Natural killer cell (primary cell): ENCODE measurements around the gene CRYGD. TPM values are rescaled to one million over a fixed set of nuclear protein-coding genes. Genes with fewer than 3 reads are reported as not detected.
"Not testable (repeated sequence)": the region's sequence is repeated elsewhere in the genome, so short reads cannot be mapped to it uniquely, and the experiment has no call there.

Source experiments
- ATAC-seq, 3 donors: fragments of 150-1000 bp in 2 of 3; fragments of 200-7000 bp in 1 of 3; cut with Tn5 transposase; 1 replicate in 1 of 3; 2 replicates in 2 of 3; pipeline ENCODE4 v1.10.0; 2021; ENCODE audit warnings: mild to moderate bottlenecking in 2 of 3, moderate library complexity in 2 of 3
- DNase-seq, 2 donors: peaks; one replicate each; pipeline versions ENCODE4 v3.0.0 to v3.0.0-alpha.2; 2013 to 2021; ENCODE audit warnings: mixed read lengths in 1 of 2
- H3K27ac ChIP-seq: one replicate; pipeline ENCODE4 v1.5.1; 2013; ENCODE audit warnings: mild to moderate bottlenecking, low read length
- H3K27me3 ChIP-seq: one replicate; pipeline ENCODE4 v1.6.1; 2013; ENCODE audit warnings: low read length; ENCODE audit not compliant: control insufficient read depth, insufficient read depth
- H3K36me3 ChIP-seq: one replicate; pipeline ENCODE4 v1.6.1; 2013; ENCODE audit warnings: low read length; ENCODE audit not compliant: control insufficient read depth, insufficient read depth
- H3K4me1 ChIP-seq: one replicate; pipeline ENCODE4 v1.6.1; 2013; ENCODE audit warnings: low read length; ENCODE audit not compliant: control insufficient read depth, insufficient read depth
- H3K4me3 ChIP-seq: one replicate; pipeline ENCODE4 v1.5.1; 2013; ENCODE audit warnings: low read length
- H3K9me3 ChIP-seq: one replicate; pipeline ENCODE4 v1.6.1; 2013; ENCODE audit warnings: low read length; ENCODE audit not compliant: control insufficient read depth, insufficient read depth
- H3K27ac Mint-ChIP-seq, 2 donors: one replicate each; pipeline ENCODE4 v1.8.0; 2022; ENCODE audit warnings: mild to moderate bottlenecking in 2 of 2, mixed read lengths in 2 of 2, moderate library complexity in 1 of 2
- H3K27me3 Mint-ChIP-seq, 2 donors: one replicate each; pipeline ENCODE4 v1.8.0; 2022; ENCODE audit warnings: low read depth in 2 of 2, mixed read lengths in 2 of 2
- H3K36me3 Mint-ChIP-seq: one replicate; pipeline ENCODE4 v1.8.0; 2022; ENCODE audit warnings: mixed read lengths
- H3K4me1 Mint-ChIP-seq, 2 donors: one replicate each; pipeline ENCODE4 v1.8.0; 2022; ENCODE audit warnings: mixed read lengths in 2 of 2
- H3K4me3 Mint-ChIP-seq: one replicate; pipeline ENCODE4 v1.8.0; 2022; ENCODE audit warnings: mild to moderate bottlenecking, moderate library complexity, mixed read lengths
- H3K9me3 Mint-ChIP-seq, 2 donors: one replicate each; pipeline ENCODE4 v1.8.0; 2022; ENCODE audit warnings: mixed read lengths in 2 of 2
- CTCF ChIP-seq: fragments of 200-600 bp; IDR thresholded peaks from one replicate; pipeline ENCODE4 v1.8.0; 2022; ENCODE audit warnings: antibody characterized with exemption
- WGBS: methylation state at CpG from one replicate; pipeline ENCODE4 v1.1.7; 2013; ENCODE audit warnings: missing lambda C conversion rate; ENCODE audit not compliant: insufficient coverage; 5-methylcytosine and 5-hydroxymethylcytosine counted together
- intact Hi-C: fragments of 100-400 bp; cut with micrococcal nuclease; formaldehyde crosslinking; loops from one replicate; pipeline ENCODE4 v1.14.2; 2022
- total RNA-seq, 4 donors: library from RNA; stranded (reverse); fragments of 120-200 nt in 1 of 4; gene quantifications; one replicate each; pipeline versions ENCODE4 v1.2.3 to v1.2.4, GENCODE V29; 2013 to 2022

The CRYGD gene
- not detected for total RNA-seq
- total RNA-seq (2013): not detected

GRCh38 chr2:208124013-208124715 lies at the start of gene CRYGD:
Gene CRYGD, minus strand, starts transcription at chr2:208124524. Its CDS starts 51 bp downstream, at chr2:208124473.
- peaks cover 12% of the 10 kb centered on the region in 2 donors for H3K4me1 Mint-ChIP-seq
- DNase-seq, H3K4me3 Mint-ChIP-seq, H3K9me3 Mint-ChIP-seq, H3K4me3 ChIP-seq, H3K4me1 ChIP-seq, H3K27ac ChIP-seq, H3K36me3 ChIP-seq, H3K9me3 ChIP-seq, intact Hi-C loops, H3K36me3 Mint-ChIP-seq, H3K27ac Mint-ChIP-seq: not testable (repeated sequence)
- ATAC-seq: peak in 2 of 3 donors; percentile 62 to 69
- peaks cover 22 to 42% of the 10 kb centered on the region in 2 donors for H3K27me3 Mint-ChIP-seq
- peaks cover 13% of the 10 kb centered on the region for H3K27me3 ChIP-seq
- WGBS: 8% methylated on average over 46 of the region's 46 CpGs

GRCh38 chr2:208172125-208172524 lies 47.8 kb upstream of the CRYGD start:
- WGBS: 22% methylated on average over 4 of the region's 4 CpGs
- peaks cover 0 to 10% of the 10 kb centered on the region in 2 donors for H3K4me1 Mint-ChIP-seq
- intact Hi-C loops: no loop called here

GRCh38 chr2:208164951-208165755 lies 40.8 kb upstream of the CRYGD start:
- Mint-ChIP-seq H3K4me1 (no peaks in the 10 kb centered on the region), H3K27me3 (peaks cover 8 to 9% of the 10 kb centered on the region in 2 donors), H3K27ac (no peak overlapping the region), H3K9me3 (no peaks in the 10 kb centered on the region), H3K36me3 (no peaks in the 10 kb centered on the region), H3K4me3 (no peak overlapping the region)
- H3K4me1 ChIP-seq: no peaks in the 10 kb centered on the region
- ATAC-seq (no peak), DNase-seq (no peak)
- H3K9me3 ChIP-seq: no peaks in the 10 kb centered on the region
- TF ChIP-seq CTCF: no peak
- no peaks in the 10 kb centered on the region for H3K36me3 ChIP-seq
- no peak overlapping the region for H3K4me3 ChIP-seq
- intact Hi-C loops: no loop called here
- H3K27me3 ChIP-seq: no peaks in the 10 kb centered on the region
- no peak overlapping the region for H3K27ac ChIP-seq
- 91% methylated on average over 2 of the region's 2 CpGs for WGBS

More at GRCh38 chr2:208172125-208172524, 47.8 kb upstream of the CRYGD start:
- no peaks in the 10 kb centered on the region for H3K36me3 Mint-ChIP-seq
- H3K27ac ChIP-seq: no peak overlapping the region
- H3K9me3 Mint-ChIP-seq: no peaks in the 10 kb centered on the region
- no peak for TF ChIP-seq CTCF
- H3K4me1 ChIP-seq: no peaks in the 10 kb centered on the region
- no peaks in the 10 kb centered on the region for H3K9me3 ChIP-seq
- ATAC-seq (no peak), DNase-seq (no peak)
- H3K4me3 ChIP-seq: no peak overlapping the region
- H3K36me3 ChIP-seq: no peaks in the 10 kb centered on the region
- peaks cover 9 to 14% of the 10 kb centered on the region in 2 donors for H3K27me3 Mint-ChIP-seq
- H3K4me3 Mint-ChIP-seq: no peak overlapping the region
- no peaks in the 10 kb centered on the region for H3K27me3 ChIP-seq
- no peak overlapping the region for H3K27ac Mint-ChIP-seq

GRCh38 chr2:208163489-208163888 lies 39.2 kb upstream of the CRYGD start, which contains the start of gene CRYGA:
Gene CRYGA, minus strand, starts transcription at chr2:208163589. Its CDS starts 33 bp downstream, at chr2:208163556.
- no peaks in the 10 kb centered on the region for H3K36me3 ChIP-seq
- Mint-ChIP-seq H3K9me3 (no peaks in the 10 kb centered on the region), H3K36me3 (no peaks in the 10 kb centered on the region), H3K27me3 (peaks cover 7 to 9% of the 10 kb centered on the region in 2 donors), H3K27ac (no peak within 1 kb of the TSS), H3K4me1 (no peaks in the 10 kb centered on the region), H3K4me3 (no peak within 1 kb of the TSS)
- no peak for TF ChIP-seq CTCF
- ATAC-seq (no peak), DNase-seq (no peak)
- H3K27me3 ChIP-seq: no peaks in the 10 kb centered on the region
- H3K4me3 ChIP-seq: no peak within 1 kb of the TSS
- WGBS: 75% methylated on average over 2 of the region's 2 CpGs
- H3K27ac ChIP-seq: no peak within 1 kb of the TSS
- no peaks in the 10 kb centered on the region for H3K4me1 ChIP-seq
- intact Hi-C loops: no loop called here
- no peaks in the 10 kb centered on the region for H3K9me3 ChIP-seq
